Thoracic aorta (tissue), 2 donors: ENCODE results near the gene THAP6. TPM values are rescaled to one million over a fixed set of nuclear protein-coding genes. Genes with fewer than 3 reads are reported as not detected.

Experiments used
- ATAC-seq: fragments of 150-250 bp; one replicate; pipeline ENCODE4 v1.8.0; 2017; ENCODE audit warnings: low read depth; ENCODE audit not compliant: insufficient number of reproducible peaks, low FRiP score
- DNase-seq: peaks from one replicate; pipeline ENCODE4 v3.0.0-alpha.2; 2020; ENCODE audit warnings: low spot score
- H3K27ac ChIP-seq, 2 donors: fragments of 200-600 bp; sonication (generic); 1 replicate in 1 of 2; 2 replicates in 1 of 2; pipeline ENCODE4 v1.5.1; 2016; ENCODE audit warnings: mild to moderate bottlenecking in 2 of 2, moderate library complexity in 2 of 2
- H3K27me3 ChIP-seq: fragments of 200-600 bp; sonication (generic); replicated peaks from 2 replicates; pipeline ENCODE4 v1.6.0; 2016; ENCODE audit warnings: mild to moderate bottlenecking; ENCODE audit not compliant: insufficient read depth
- H3K36me3 ChIP-seq: fragments of 200-600 bp; sonication (generic); one replicate; pipeline ENCODE4 v1.5.1; 2016
- H3K4me1 ChIP-seq, 2 donors: fragments of 200-600 bp; sonication (generic); 1 replicate in 1 of 2; 2 replicates in 1 of 2; pipeline versions ENCODE4 v1.5.1 to v1.6.0; 2016; ENCODE audit warnings: low read depth in 2 of 2, mild to moderate bottlenecking in 1 of 2; ENCODE audit not compliant: control insufficient read depth in 1 of 2
- H3K4me3 ChIP-seq: fragments of 200-600 bp; sonication (generic); 2 replicates; pipeline ENCODE4 v1.5.1; 2016; ENCODE audit warnings: mild to moderate bottlenecking
- H3K9me3 ChIP-seq: fragments of 200-600 bp; sonication (generic); 2 replicates; pipeline ENCODE4 v1.5.1; 2016
- CTCF ChIP-seq: fragments of 200-600 bp; sonication (generic); IDR thresholded peaks from one replicate; pipeline ENCODE4 v1.5.1; 2019; ENCODE audit warnings: antibody characterized with exemption
- total RNA-seq, 2 donors: library from RNA; depleted of rRNA; stranded (reverse); fragments of >200 nt; gene quantifications; one replicate each; pipeline versions ENCODE4 v1.1.0 to v1.2.3, GENCODE V29; 2016

The THAP6 gene
- total RNA-seq = 10 to 100 TPM; 13.4 to 37.0 TPM

GRCh38 chr4:75514131-75514948 is at the start of gene THAP6, which contains the start of gene RCHY1:
Gene THAP6 (plus strand): TSS chr4:75514473. CDS start chr4:75515453, 980 bp downstream.
Gene RCHY1 (minus strand): TSS chr4:75514403. CDS start chr4:75514286, 117 bp downstream.
- H3K4me3 ChIP-seq = peak within 1 kb of the TSS; percentile 73
- ATAC-seq (peak; percentile 90), DNase-seq (peak; percentile 88)
- no peaks in the 10 kb centered on the region for H3K27me3 ChIP-seq
- H3K36me3 ChIP-seq = no peaks in the 10 kb centered on the region
- H3K9me3 ChIP-seq = no peaks in the 10 kb centered on the region
- peak within 1 kb of the TSS; percentile 86 to 98 for H3K27ac ChIP-seq
- H3K4me1 ChIP-seq = peaks cover 30 to 48% of the 10 kb centered on the region in 2 donors
- TF ChIP-seq CTCF = no peak

GRCh38 chr4:75469896-75470295 is 44.4 kb upstream of the THAP6 start:
- H3K4me1 ChIP-seq = no peaks in the 10 kb centered on the region
- no peaks in the 10 kb centered on the region for H3K9me3 ChIP-seq
- no peak for TF ChIP-seq CTCF
- ATAC-seq = no peak
- H3K27ac ChIP-seq = no peak overlapping the region
- H3K36me3 ChIP-seq = no peaks in the 10 kb centered on the region
- no peak overlapping the region for H3K4me3 ChIP-seq
- no peak for DNase-seq
- no peaks in the 10 kb centered on the region for H3K27me3 ChIP-seq

GRCh38 chr4:75470738-75471137 is 43.5 kb upstream of the THAP6 start:
- no peaks in the 10 kb centered on the region for H3K36me3 ChIP-seq
- TF ChIP-seq CTCF = no peak

GRCh38 chr4:75477201-75477600 is 37.1 kb upstream of the THAP6 start:
- Histone ChIP-seq H3K36me3 (peaks cover 1% of the 10 kb centered on the region), H3K27ac (no peak overlapping the region), H3K4me3 (no peak overlapping the region), H3K4me1 (no peaks in the 10 kb centered on the region), H3K27me3 (no peaks in the 10 kb centered on the region), H3K9me3 (no peaks in the 10 kb centered on the region)
- DNase-seq (no peak), ATAC-seq (no peak)
- TF ChIP-seq CTCF = no peak

More at GRCh38 chr4:75470738-75471137, 43.5 kb upstream of the THAP6 start:
- Histone ChIP-seq H3K27me3 (no peaks in the 10 kb centered on the region), H3K4me1 (no peaks in the 10 kb centered on the region), H3K9me3 (no peaks in the 10 kb centered on the region), H3K4me3 (no peak overlapping the region), H3K27ac (no peak overlapping the region)
- ATAC-seq (no peak), DNase-seq (no peak)

GRCh38 chr4:75484190-75484589 is 30.1 kb upstream of the THAP6 start:
- TF ChIP-seq CTCF = no peak
- ATAC-seq (no peak), DNase-seq (no peak)
- H3K36me3 ChIP-seq = peaks cover 14% of the 10 kb centered on the region
- no peak overlapping the region for H3K27ac ChIP-seq
- H3K27me3 ChIP-seq = no peaks in the 10 kb centered on the region
- no peaks in the 10 kb centered on the region for H3K4me1 ChIP-seq
- no peaks in the 10 kb centered on the region for H3K9me3 ChIP-seq
- H3K4me3 ChIP-seq = no peak overlapping the region
